ENCODE results near the gene NANOS2.
"Not testable (repeated sequence)": the region's sequence is repeated elsewhere in the genome, so short reads cannot be mapped to it uniquely, and the experiment has no call there.

The NANOS2 gene

GRCh38 chr19:45895983-45896599, 18.5 kb downstream of the NANOS2 start:
- DNase-seq (ENCODE audit: low spot score), result not testable (repeated sequence)

GRCh38 chr19:45895519-45895972, 19.0 kb downstream of the NANOS2 start:
- no peak for DNase-seq (ENCODE audit: low spot score)

GRCh38 chr19:45890877-45891276, 23.7 kb downstream of the NANOS2 start:
- no peak for DNase-seq (ENCODE audit: low spot score)

- no peak for DNase-seq (ENCODE audit: low spot score)
Observed at GRCh38 chr19:45889210-45889885, 25.2 kb downstream of the NANOS2 start.

- DNase-seq (ENCODE audit: low spot score), result no peak
Observed at GRCh38 chr19:45887200-45887710, 27.3 kb downstream of the NANOS2 start.

GRCh38 chr19:45886427-45887199, 28.0 kb downstream of the NANOS2 start:
- DNase-seq (ENCODE audit: low spot score), result peak; percentile 97

GRCh38 chr19:45885556-45886426, 28.8 kb downstream of the NANOS2 start, which contains the start of gene IRF2BP1:
IRF2BP1 (minus strand) TSS chr19:45886141; CDS start chr19:45885774, 367 bp downstream.
- peak; percentile 93 for DNase-seq (ENCODE audit: low spot score)

- DNase-seq (ENCODE audit: low spot score), result no peak
Observed at GRCh38 chr19:45884682-45885555, 29.7 kb downstream of the NANOS2 start.

- DNase-seq (ENCODE audit: low spot score), result no peak
Observed at GRCh38 chr19:45883881-45884681, 30.5 kb downstream of the NANOS2 start.

GRCh38 chr19:45883586-45883880, 31.0 kb downstream of the NANOS2 start:
- DNase-seq (ENCODE audit: low spot score), result no peak

- DNase-seq (ENCODE audit: low spot score), result peak; percentile 66
Observed at GRCh38 chr19:45882652-45883585, 31.7 kb downstream of the NANOS2 start.

GRCh38 chr19:45881909-45882528, 32.6 kb downstream of the NANOS2 start:
- DNase-seq (ENCODE audit: low spot score), result no peak

GRCh38 chr19:45881082-45881908, 33.3 kb downstream of the NANOS2 start:
- no peak for DNase-seq (ENCODE audit: low spot score)

GRCh38 chr19:45879971-45880370, 34.6 kb downstream of the NANOS2 start:
- DNase-seq (ENCODE audit: low spot score), result no peak

GRCh38 chr19:45879055-45879454, 35.5 kb downstream of the NANOS2 start:
- no peak for DNase-seq (ENCODE audit: low spot score)

- DNase-seq (ENCODE audit: low spot score), result no peak
Observed at GRCh38 chr19:45878043-45878794, 36.4 kb downstream of the NANOS2 start.
